ENCODE results near the gene ADM2. TPM values are rescaled to one million over a fixed set of nuclear protein-coding genes. Genes with fewer than 3 reads are reported as not detected.

The ADM2 gene
- total and polyA plus RNA-seq, 4 donors = 0.74 to 5.7 (median 2.7) TPM

DNA sequence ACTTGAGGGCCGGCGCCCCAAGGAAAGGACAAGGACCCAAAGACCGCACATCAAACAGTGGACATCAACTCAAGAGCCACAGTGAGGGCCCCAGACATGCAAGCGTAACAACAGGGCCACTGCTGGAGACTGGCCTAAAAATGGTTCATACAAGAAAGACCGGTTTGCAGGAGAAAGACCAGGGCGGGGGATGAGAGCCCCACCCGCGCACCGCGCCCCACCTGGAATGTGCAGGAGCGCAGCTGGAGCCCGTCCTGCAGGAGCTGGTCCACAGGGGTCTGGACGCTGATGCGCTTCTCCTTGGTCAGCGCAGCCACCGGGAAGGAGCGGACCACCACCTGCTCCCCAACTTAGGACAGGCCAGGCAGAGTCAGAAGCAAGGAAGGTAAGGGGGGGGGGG is 20.4 kb upstream of the ADM2 start:
- Histone ChIP-seq H3K9ac (ENCODE audit: insufficient read depth in 1 of 2, low read length in 2 of 2) (no peak overlapping the region), H3K27ac (ENCODE audit: low read depth in 1 of 2, low read length in 1 of 2) (no peak overlapping the region), H3K36me3 (ENCODE audit: control insufficient read depth in 4 of 4, insufficient read depth in 4 of 4, low read length in 4 of 4) (peaks cover 14 to 97% (median 42%) of the 10 kb centered on the region in 4 donors), H3K4me3 (no peak overlapping the region), H3K27me3 (ENCODE audit: control insufficient read depth in 3 of 3, insufficient read depth in 3 of 3, low read length in 2 of 3) (no peaks in the 10 kb centered on the region), H3K9me3 (ENCODE audit: control insufficient read depth in 4 of 4, insufficient read depth in 3 of 4, low read length in 3 of 4) (no peaks in the 10 kb centered on the region), H3K4me1 (ENCODE audit: control insufficient read depth in 5 of 5, insufficient read depth in 5 of 5, low read length in 5 of 5) (peaks cover 0 to 8% (median 0%) of the 10 kb centered on the region in 5 donors)
- TF ChIP-seq CTCF (IDR thresholded peaks at IDR 0.05; ENCODE audit: control extremely low read depth, extremely low read depth) = no peak
- DNase-seq = peak in 2 of 3 donors; percentile 52
- ATAC-seq (ENCODE audit: insufficient read depth, low FRiP score) = peak; percentile 7
- WGBS, 2 donors = 78 to 94% methylated on average over 17 of the region's 17 CpGs

- Histone ChIP-seq H3K27ac (ENCODE audit: low read depth in 1 of 2, low read length in 1 of 2) (no peak overlapping the region), H3K9ac (ENCODE audit: insufficient read depth in 1 of 2, low read length in 2 of 2) (no peak overlapping the region), H3K4me3 (no peak overlapping the region), H3K4me1 (ENCODE audit: control insufficient read depth in 5 of 5, insufficient read depth in 5 of 5, low read length in 5 of 5) (peaks cover 0 to 8% (median 0%) of the 10 kb centered on the region in 5 donors), H3K36me3 (ENCODE audit: control insufficient read depth in 4 of 4, insufficient read depth in 4 of 4, low read length in 4 of 4) (peaks cover 15 to 97% (median 43%) of the 10 kb centered on the region in 4 donors), H3K9me3 (ENCODE audit: control insufficient read depth in 4 of 4, insufficient read depth in 3 of 4, low read length in 3 of 4) (no peaks in the 10 kb centered on the region), H3K27me3 (ENCODE audit: control insufficient read depth in 3 of 3, insufficient read depth in 3 of 3, low read length in 2 of 3) (no peaks in the 10 kb centered on the region)
- DNase-seq = no peak
- TF ChIP-seq CTCF (IDR thresholded peaks at IDR 0.05; ENCODE audit: control extremely low read depth, extremely low read depth) = no peak
- WGBS, 2 donors = 96 to 97% methylated on average over 26 of the region's 26 CpGs
- ATAC-seq (ENCODE audit: insufficient read depth, low FRiP score) = no peak
Measured at GRCh38 chr22:50461536-50461935, 19.8 kb upstream of the ADM2 start.

DNA sequence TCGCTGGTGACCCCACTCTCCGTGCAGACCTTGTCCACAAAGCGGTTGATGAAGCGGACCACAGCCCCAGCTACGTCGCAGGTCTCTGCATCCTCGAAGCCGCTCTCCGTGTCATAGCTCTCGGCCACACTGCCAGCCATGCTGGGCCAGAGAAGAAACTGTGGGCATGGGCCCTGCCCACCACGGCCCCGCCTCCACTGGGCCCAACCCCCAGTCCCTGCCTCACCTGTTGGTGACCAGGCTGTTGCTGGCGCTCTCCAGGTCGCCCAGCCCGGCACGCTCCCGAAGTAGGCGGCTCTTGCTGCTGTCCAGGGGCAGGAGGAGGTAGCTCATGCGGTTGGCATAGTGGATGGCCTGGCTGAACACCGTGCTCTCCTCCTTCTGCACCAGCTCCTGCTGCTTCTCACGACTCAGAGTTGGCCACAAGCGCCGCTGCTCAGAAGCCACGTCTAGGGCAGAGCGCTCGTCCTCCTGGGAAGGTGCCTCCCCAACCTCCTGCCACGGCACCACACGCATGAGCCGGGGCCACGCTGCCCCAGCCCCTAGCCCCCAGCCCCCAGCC is 19.3 kb upstream of the ADM2 start:
- Histone ChIP-seq H3K4me1 (ENCODE audit: control insufficient read depth in 5 of 5, insufficient read depth in 5 of 5, low read length in 5 of 5) (peaks cover 0 to 8% (median 0%) of the 10 kb centered on the region in 5 donors), H3K9ac (ENCODE audit: insufficient read depth in 1 of 2, low read length in 2 of 2) (no peak overlapping the region), H3K27ac (ENCODE audit: low read depth in 1 of 2, low read length in 1 of 2) (no peak overlapping the region), H3K27me3 (ENCODE audit: control insufficient read depth in 3 of 3, insufficient read depth in 3 of 3, low read length in 2 of 3) (no peaks in the 10 kb centered on the region), H3K4me3 (no peak overlapping the region), H3K9me3 (ENCODE audit: control insufficient read depth in 4 of 4, insufficient read depth in 3 of 4, low read length in 3 of 4) (no peaks in the 10 kb centered on the region), H3K36me3 (ENCODE audit: control insufficient read depth in 4 of 4, insufficient read depth in 4 of 4, low read length in 4 of 4) (peaks cover 20 to 97% (median 43%) of the 10 kb centered on the region in 4 donors)
- ATAC-seq (ENCODE audit: insufficient read depth, low FRiP score) = no peak
- 96 to 98% methylated on average over 30 of the region's 30 CpGs for WGBS, 2 donors
- DNase-seq = no peak
- TF ChIP-seq CTCF (IDR thresholded peaks at IDR 0.05; ENCODE audit: control extremely low read depth, extremely low read depth) = no peak
